Heart left ventricle (tissue), 16 donors: ENCODE results near the gene MYCN. TPM values are rescaled to one million over a fixed set of nuclear protein-coding genes. Genes with fewer than 3 reads are reported as not detected.

ENCODE experiments used
- ATAC-seq, 4 donors: fragments of 200-7000 bp; cut with Tn5 transposase; one replicate each; pipeline ENCODE4 v1.9.1; 2020 to 2022; ENCODE audit warnings: moderate library complexity in 4 of 4, mild to moderate bottlenecking in 3 of 4, moderate number of reproducible peaks in 1 of 4
- DNase-seq, 5 donors: peaks; one replicate each; pipeline ENCODE4 v3.0.0-alpha.2; 2020
- H3K27ac ChIP-seq, 12 donors: fragments of 200-600 bp; sonication (generic) in 4 of 12; one replicate each; pipeline versions ENCODE4 v1.5.0 to v1.8.0; 2016 to 2022; ENCODE audit warnings: mild to moderate bottlenecking in 2 of 12
- H3K27me3 ChIP-seq, 9 donors: fragments of 200-600 bp; sonication (generic) in 2 of 9; one replicate each; pipeline versions ENCODE4 v1.5.1 to v1.8.0; 2016 to 2022; ENCODE audit warnings: mild to moderate bottlenecking in 3 of 9
- H3K36me3 ChIP-seq, 9 donors: fragments of 200-600 bp; sonication (generic) in 2 of 9; one replicate each; pipeline versions ENCODE4 v1.5.0 to v1.8.0; 2018 to 2022; ENCODE audit warnings: mild to moderate bottlenecking in 2 of 9
- H3K4me1 ChIP-seq, 12 donors: fragments of 200-600 bp; sonication (generic) in 4 of 12; one replicate each; pipeline versions ENCODE4 v1.5.0 to v1.8.0; 2016 to 2022; ENCODE audit warnings: mild to moderate bottlenecking in 3 of 12
- H3K4me3 ChIP-seq, 12 donors: fragments of 200-600 bp; sonication (generic) in 4 of 12; one replicate each; pipeline versions ENCODE4 v1.5.0 to v1.8.0; 2017 to 2022; ENCODE audit warnings: mild to moderate bottlenecking in 9 of 12, moderate library complexity in 4 of 12
- H3K9me3 ChIP-seq, 12 donors: fragments of 200-600 bp; sonication (generic) in 4 of 12; one replicate each; pipeline versions ENCODE4 v1.5.0 to v1.8.0; 2016 to 2022; ENCODE audit warnings: mild to moderate bottlenecking in 1 of 12
- CTCF ChIP-seq, 12 donors: fragments of 200-600 bp; sonication (generic) in 4 of 12; IDR thresholded peaks; one replicate each; pipeline versions ENCODE4 v1.5.0 to v1.8.0; 2018 to 2022; ENCODE audit warnings: antibody characterized with exemption in 12 of 12, mild to moderate bottlenecking in 5 of 12
- POLR2A ChIP-seq, 2 donors: fragments of 450-650 bp; IDR thresholded peaks; one replicate each; pipeline ENCODE4 v1.6.1; 2017; ENCODE audit warnings: antibody characterized with exemption in 2 of 2, mild to moderate bottlenecking in 2 of 2, moderate library complexity in 2 of 2
- WGBS, 4 donors: extraction: QIAGEN DNeasy Blood & Tissue Kit in 2 of 4; methylation state at CpG; one replicate each; pipeline versions ENCODE4 v1.1.5 to v1.1.7; 2013 to 2018; 5-methylcytosine and 5-hydroxymethylcytosine counted together
- intact Hi-C, 10 donors: fragments of 100-400 bp; cut with DNase I; formaldehyde crosslinking; loops; one replicate each; pipeline versions ENCODE4 v1.11.1 to v1.14.2; 2022
- polyA plus RNA-seq, 2 donors: library from polyadenylated mRNA; stranded (reverse); fragments of 200-250 nt; gene quantifications; one replicate each; pipeline ENCODE4 v1.2.3, GENCODE V29; 2013
- total RNA-seq, 9 donors: library from RNA; depleted of rRNA in 2 of 9; stranded (reverse); fragments of >200 nt in 2 of 9; fragmentation: NEBNext Ultra II Directional in 3 of 9; extraction: Animal tissue kit (Norgen Biotek cat#: 25700) in 3 of 9; gene quantifications; one replicate each; pipeline versions ENCODE4 v1.1.0 to v1.2.4, GENCODE V29; 2016 to 2023
- donor health status: ischemic (EF 13 %, LVEDD 7.1; RV severe dilation, severe dysfunction).
- donor health status: healthy with polysubstance abuse.
- donor health status: DM: no; HTN: yes; CAD: no.
- donor health status: DM: no; HTN: no; CAD: no.
- donor health status: ischemic (EF 25% LVEDD 6.9; RV normal size, moderate dysfunction).
- donor health status: ischemic (EF 25% LVEDD 5.7; RV mildly dilated, moderate dysfunction).
- donor health status: healthy.
- donor health status: DM: yes; HTN: yes; CAD: no.
- donor health status: ischemic (EF 35%, LVEDD 5.7; RV mildly dilated, moderate dysfunction).
- donor health status: nonischemic (EF 11% LVEDD 7.7; RV severe dilation, severe dysfunction).
- donor health status: DM: yes; HTN: yes; CAD: no.
- donor health status: PGD.
- donor health status: ischemic (EF 29% LVEDD 5.4; RV normal size, mild dysfunction).
- donor health status: nonischemic (EF 23%, LVEDD 6.1; RV moderate dilation, normal function).

Gene MYCN
- total and polyA plus RNA-seq, 11 donors: 0.22 to 1.6 (median 0.62) TPM; not detected in 2

- TF ChIP-seq POLR2A (IDR thresholded peaks at IDR 0.05) (no peak), CTCF (IDR thresholded peaks at IDR 0.05) (no peak)
- H3K4me3 ChIP-seq: no peak overlapping the region
- ATAC-seq (no peak), DNase-seq (no peak)
- no peaks in the 10 kb centered on the region for H3K36me3 ChIP-seq
- intact Hi-C loops: no loop called here
- no peaks in the 10 kb centered on the region for H3K27me3 ChIP-seq
- H3K27ac ChIP-seq: no peak overlapping the region
- WGBS, 4 donors: 74 to 85% (median 81%) methylated on average over 9 of the region's 9 CpGs
- H3K4me1 ChIP-seq: no peaks in the 10 kb centered on the region
- no peaks in the 10 kb centered on the region for H3K9me3 ChIP-seq
Observed at GRCh38 chr2:15979051-15979758, 38.9 kb downstream of the MYCN start.

- intact Hi-C loops: no loop called here
- WGBS, 4 donors: 91 to 93% (median 91%) methylated on average over 9 of the region's 9 CpGs
- ATAC-seq: no peak
- Histone ChIP-seq H3K27ac (no peak overlapping the region), H3K36me3 (no peaks in the 10 kb centered on the region), H3K4me3 (no peak overlapping the region), H3K9me3 (no peaks in the 10 kb centered on the region), H3K27me3 (no peaks in the 10 kb centered on the region), H3K4me1 (no peaks in the 10 kb centered on the region)
- no peak for DNase-seq
- TF ChIP-seq POLR2A (IDR thresholded peaks at IDR 0.05) (no peak), CTCF (IDR thresholded peaks at IDR 0.05) (no peak)
Observed at GRCh38 chr2:15979759-15980604, 39.6 kb downstream of the MYCN start.

- TF ChIP-seq POLR2A (IDR thresholded peaks at IDR 0.05) (no peak), CTCF (IDR thresholded peaks at IDR 0.05) (no peak)
Observed at GRCh38 chr2:15980605-15981098, 40.3 kb downstream of the MYCN start.

GRCh38 chr2:15981646-15982045 lies 41.3 kb downstream of the MYCN start:
- no peaks in the 10 kb centered on the region for H3K9me3 ChIP-seq
- peaks cover 0 to 3% (median 0%) of the 10 kb centered on the region in 9 donors for H3K27me3 ChIP-seq
- TF ChIP-seq POLR2A (IDR thresholded peaks at IDR 0.05) (no peak), CTCF (IDR thresholded peaks at IDR 0.05) (no peak)
- ATAC-seq (no peak), DNase-seq (no peak)
- no peaks in the 10 kb centered on the region for H3K36me3 ChIP-seq
- intact Hi-C loops: no loop called here
- H3K27ac ChIP-seq: no peak overlapping the region
- no peak overlapping the region for H3K4me3 ChIP-seq
- H3K4me1 ChIP-seq: no peaks in the 10 kb centered on the region
- WGBS, 4 donors: 92 to 95% (median 94%) methylated on average over 8 of the region's 8 CpGs

More at GRCh38 chr2:15980605-15981098, 40.3 kb downstream of the MYCN start:
- no peaks in the 10 kb centered on the region for H3K36me3 ChIP-seq
- intact Hi-C loops: no loop called here
- no peaks in the 10 kb centered on the region for H3K27me3 ChIP-seq
- H3K4me3 ChIP-seq: no peak overlapping the region
- 84 to 88% (median 86%) methylated on average over 14 of the region's 14 CpGs for WGBS, 4 donors
- no peak for ATAC-seq
- H3K4me1 ChIP-seq: no peaks in the 10 kb centered on the region
- H3K9me3 ChIP-seq: no peaks in the 10 kb centered on the region
- no peak overlapping the region for H3K27ac ChIP-seq
- no peak for DNase-seq
